Left cardiac atrium (tissue), 4 donors: Measurements from ENCODE around the gene NPTXR. TPM values are rescaled to one million over a fixed set of nuclear protein-coding genes. Genes with fewer than 3 reads are reported as not detected.

Source experiments
- ATAC-seq, 2 donors: fragments of 200-7000 bp; cut with Tn5 transposase; one replicate each; pipeline ENCODE4 v1.9.1; 2020; ENCODE audit warnings: mild to moderate bottlenecking in 2 of 2, moderate library complexity in 2 of 2
- DNase-seq: peaks from one replicate; pipeline ENCODE4 v3.0.0-alpha.2; 2020
- intact Hi-C, 2 donors: fragments of 100-400 bp; cut with DNase I; formaldehyde crosslinking; loops; one replicate each; pipeline versions ENCODE4 v1.14.1 to v1.15.1; 2022 to 2023
- total RNA-seq, 2 donors: library from RNA; stranded (reverse); fragmentation: NEBNext Ultra II Directional; extraction: Animal tissue kit (Norgen Biotek cat#: 25700); gene quantifications; one replicate each; pipeline ENCODE4 v1.2.1, GENCODE V29; 2021
- donor health status: DM: no; HTN: yes; CAD: no.
- donor health status: DM: no; HTN: yes; CAD: no; lungs with severe emphysema.
- donor health status: DM: yes; HTN: yes; CAD: no.
- donor health status: Dilated cardiomyopathy.

The NPTXR gene
- total RNA-seq, 2 donors from 2014 or later: 26.9 to 30.8 TPM

DNA sequence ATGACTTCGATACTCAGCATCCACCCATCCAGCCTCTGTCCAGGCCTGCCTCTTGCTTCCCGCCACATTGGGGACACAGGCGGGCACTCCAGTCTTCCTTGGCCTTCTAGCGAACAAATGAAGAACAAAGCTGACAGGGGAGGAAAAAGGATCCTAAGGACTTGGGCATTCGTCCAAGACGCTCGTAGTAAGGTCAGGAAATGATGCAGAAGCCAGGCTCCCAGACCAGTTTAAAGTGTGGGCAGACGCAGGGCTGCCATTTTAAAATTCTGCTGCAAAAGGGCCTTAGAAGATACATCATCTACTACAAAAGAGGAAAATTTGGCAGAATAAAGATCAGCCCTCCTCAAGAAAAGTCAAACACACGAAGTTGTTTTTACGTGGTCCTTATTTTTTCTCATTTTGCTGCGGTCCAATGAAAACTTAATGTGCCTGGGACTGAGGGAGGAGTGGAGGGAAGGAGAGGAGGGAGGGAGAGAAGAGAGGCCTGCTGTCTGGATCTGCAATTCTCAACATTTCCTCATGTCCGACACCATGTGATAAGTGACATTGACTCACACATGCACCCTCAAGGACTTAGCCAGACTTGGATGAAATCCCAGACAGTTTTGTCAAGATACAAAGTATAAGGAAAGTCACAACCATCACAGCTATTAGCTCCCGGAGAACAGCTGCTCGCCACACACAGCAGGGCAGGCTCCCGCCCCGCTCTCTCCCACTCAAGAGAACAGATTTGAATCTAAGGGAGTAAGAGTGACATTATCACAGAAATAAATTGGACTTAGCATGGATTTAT lies 55.6 kb downstream of the NPTXR start:
- ATAC-seq (peak; percentile 85 to 90), DNase-seq (peak; percentile 58)
- intact Hi-C loops: no loop called here

DNA sequence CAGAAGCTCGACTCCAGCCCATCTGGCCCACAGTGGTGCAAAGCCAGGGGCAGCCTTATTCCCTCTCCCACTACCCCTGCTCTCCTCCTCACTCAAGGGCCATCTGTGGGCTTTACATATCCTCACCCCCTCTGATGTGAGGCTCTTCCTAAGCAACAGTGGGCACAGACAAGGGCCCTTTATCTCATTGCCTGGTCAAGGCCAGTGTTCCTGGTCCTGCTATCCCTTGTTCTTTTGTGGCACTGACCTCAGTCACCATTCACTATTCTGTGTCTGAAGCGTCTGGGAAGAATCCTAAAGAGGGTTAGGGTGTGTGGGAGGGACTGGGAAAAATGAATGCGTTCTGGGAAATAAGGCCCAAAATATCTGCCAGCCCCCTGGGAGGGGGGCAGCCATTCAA lies 57.2 kb downstream of the NPTXR start:
- DNase-seq: no peak
- no peak for ATAC-seq
- intact Hi-C loops: no loop called here

DNA sequence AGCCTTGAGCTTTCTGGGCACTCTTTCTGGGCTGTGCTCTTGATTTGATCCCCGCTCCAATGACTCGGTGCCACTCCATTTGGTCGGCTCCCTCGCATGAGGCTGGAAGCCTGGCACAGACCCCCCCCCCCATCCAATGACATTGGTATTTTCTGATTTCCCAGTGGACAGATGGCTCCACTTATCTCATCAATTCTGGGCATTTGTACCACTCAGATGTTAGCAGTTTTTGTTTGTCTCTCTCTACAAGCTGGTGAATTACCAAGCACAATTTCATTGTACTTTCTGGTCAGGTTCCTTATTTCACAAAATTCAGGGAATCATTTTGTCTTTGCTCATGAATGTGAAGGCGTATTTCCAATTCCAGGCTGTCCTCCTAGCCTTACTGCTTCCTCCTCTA lies 59.0 kb downstream of the NPTXR start:
- DNase-seq (no peak), ATAC-seq (no peak)
- intact Hi-C loops: no loop called here

DNA sequence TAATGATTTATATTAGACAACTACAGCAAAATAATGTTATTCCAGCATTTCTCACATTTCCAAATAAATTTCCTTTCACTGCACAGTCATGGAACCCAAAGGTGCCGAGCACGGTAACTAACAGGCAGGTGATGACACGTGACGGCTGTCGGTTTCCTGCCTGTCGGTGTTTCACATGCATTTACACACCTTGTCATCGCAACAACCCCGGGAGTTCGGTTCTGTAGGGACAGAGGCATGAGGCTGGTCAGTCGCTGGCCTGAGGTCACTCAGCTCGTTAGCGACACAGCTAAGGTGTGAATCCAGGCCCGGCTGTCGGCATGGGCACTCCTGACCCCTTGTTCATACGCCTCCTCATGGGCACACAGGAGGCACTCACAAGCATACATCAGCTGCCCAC lies 59.8 kb downstream of the NPTXR start:
- no peak for DNase-seq
- no peak for ATAC-seq
- intact Hi-C loops: no loop called here

DNA sequence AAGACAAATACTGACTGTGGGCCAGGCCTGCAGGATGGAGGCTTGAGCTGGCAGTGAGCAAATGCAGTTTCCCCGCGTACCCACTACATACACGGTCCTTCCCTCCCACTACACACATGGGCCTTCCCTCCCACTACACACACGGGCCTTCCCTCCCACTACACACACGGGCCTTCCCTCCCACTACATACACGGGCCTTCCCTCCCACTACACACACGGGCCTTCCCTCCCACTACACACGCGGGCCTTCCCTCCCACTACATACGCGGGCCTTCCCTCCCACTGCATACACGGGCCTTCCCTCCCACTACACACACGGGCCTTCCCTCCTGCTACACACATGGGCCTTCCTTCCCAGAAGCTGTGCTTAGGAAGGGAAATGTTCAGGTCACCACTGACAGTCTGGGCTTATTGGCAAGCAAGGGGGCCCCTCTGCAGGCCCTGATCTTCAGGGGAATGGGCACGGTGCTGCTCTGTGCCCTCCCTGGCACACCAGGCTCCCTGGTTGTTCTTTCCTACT lies 60.7 kb downstream of the NPTXR start:
- DNase-seq (no peak), ATAC-seq (no peak)
- intact Hi-C loops: no loop called here

DNA sequence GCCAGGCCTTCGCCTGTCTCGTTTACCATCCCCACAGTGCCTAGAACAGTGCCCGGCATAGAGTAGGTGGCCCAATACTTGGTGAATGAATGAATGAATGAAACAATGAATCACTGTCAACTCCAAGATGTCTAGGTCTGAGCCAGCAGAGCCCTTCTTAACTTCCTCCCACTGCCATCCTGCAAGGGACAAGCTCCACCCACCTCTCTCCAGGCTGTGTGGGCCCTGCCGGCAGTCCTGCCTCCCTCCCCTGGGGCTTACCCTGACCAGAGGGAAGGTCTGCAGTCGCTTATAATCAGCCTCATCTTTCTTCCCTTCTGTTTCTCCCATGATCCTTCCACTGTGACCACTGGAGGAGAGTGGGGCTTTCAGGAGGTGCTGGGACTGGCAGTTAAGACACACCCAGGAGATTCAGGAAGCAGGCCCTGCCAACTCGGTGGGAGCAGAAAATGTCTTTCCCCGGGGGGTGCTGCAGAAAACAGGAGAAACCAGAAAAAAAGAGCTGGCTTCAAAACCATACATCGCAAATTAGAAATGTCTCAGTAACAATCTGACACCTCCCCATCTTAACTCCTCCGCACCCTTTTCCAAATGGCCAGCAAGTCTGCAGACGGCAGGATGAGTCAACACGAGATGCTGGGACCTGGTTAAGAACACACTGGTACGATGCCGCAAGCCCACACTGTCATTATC lies 61.3 kb downstream of the NPTXR start:
- intact Hi-C loops: no loop called here
- no peak for DNase-seq
- ATAC-seq: peak in 1 of 2 donors; percentile 49

DNA sequence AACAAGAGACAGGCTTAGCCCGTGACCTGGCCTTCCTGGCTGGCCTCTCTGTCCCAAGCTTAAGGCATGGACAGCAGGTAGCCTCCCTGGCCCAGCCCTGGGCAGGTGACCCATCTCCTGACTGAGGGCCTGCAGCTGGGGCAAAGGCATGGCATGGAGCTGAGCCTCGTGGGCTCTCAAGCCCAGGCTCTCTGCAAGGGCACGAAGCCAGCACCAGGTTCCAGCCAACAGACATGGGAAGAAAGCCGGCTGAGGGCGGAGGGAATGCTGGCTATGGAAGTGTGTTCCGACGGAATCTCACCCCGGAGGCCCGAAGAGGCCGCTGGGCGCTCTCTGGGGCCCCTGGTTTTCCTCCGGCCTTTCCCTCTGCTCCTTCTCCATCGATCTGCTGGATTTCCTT lies 62.8 kb downstream of the NPTXR start:
- DNase-seq (peak; percentile 71), ATAC-seq (peak; percentile 36 to 67)
- intact Hi-C loops: no loop called here

DNA sequence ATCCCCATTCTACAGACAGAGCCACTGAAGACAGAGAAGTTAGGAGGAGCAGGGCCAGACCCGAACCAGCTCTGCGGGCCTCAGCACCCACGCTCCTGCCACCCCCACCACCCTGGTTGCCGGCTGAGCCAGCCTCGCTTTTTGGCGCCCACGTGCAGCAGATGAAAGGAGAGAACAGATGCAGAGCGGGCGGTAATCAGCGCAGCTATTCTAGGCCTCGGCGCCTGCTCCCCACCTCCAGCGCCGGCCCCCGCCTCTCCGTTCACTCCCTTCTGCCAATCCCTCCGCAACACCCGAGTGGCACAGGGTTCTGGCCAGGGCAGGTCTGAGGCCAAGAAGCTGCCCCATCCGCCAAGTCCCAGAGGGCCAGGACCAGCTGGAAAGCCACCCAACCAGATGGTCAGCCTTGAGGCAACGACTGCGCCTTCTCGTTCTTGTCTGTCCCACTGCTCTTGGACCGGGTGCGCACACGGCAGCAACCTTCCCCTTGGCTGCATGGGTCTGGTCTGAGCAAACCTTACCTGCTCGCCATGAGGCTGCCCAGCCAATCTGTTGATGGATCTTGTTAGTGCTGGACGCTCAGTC lies 66.6 kb downstream of the NPTXR start:
- ATAC-seq (peak; percentile 52 to 69), DNase-seq (no peak)

DNA sequence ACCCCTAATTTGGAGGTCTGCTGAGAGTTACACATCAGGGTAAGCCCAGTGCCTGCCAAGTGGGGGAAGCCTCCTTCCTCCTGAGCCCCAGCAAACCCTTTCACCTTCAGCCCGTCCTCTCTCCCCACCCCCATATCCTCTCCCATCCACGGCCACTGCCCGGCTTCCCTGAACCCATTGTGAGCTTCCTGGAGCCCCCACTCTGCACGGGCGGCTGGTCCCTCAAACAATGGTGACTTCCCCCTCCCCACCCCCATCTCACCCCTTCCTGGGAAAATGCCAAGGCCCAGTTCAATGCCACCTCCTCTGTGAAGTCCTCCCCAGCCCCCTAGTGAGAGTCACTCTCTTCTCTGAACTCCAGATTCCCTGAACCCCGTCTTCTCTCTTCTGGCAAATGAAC lies 67.7 kb downstream of the NPTXR start:
- ATAC-seq (no peak), DNase-seq (no peak)
- intact Hi-C loops: loop anchor here in 1 of 2 donors (10.0 kb wide), 1 partner anchor 89 kb away; no protein-coding TSS in a partner anchor

More for the DNA sequence above, 66.6 kb downstream of the NPTXR start:
- intact Hi-C loops: loop anchor here in 1 of 2 donors (10.0 kb wide), 1 partner anchor 88 kb away; no protein-coding TSS in a partner anchor

DNA sequence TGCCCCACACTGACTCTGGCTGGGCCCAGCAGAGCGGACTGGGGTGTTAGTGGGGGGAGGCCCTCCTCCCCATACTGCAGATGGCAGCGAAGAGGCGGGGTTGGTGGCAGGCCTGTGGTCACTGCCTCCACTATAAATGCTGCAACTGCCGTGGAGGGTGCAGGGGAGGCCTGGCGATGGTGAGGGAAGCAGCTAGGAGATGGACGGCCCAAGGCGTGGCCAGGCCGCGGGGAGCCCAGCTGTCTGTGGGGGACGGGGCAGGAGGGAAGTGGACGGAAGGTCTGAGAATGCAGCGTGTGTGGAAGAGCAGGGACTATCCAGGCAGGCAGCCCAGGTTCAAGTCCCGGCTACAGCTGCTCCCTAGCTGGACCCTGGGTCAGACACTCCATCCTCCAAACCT lies 68.2 kb downstream of the NPTXR start:
- intact Hi-C loops: loop anchor here in 1 of 2 donors (10.0 kb wide), 1 partner anchor 89 kb away; no protein-coding TSS in a partner anchor
- ATAC-seq: no peak
- DNase-seq: no peak

DNA sequence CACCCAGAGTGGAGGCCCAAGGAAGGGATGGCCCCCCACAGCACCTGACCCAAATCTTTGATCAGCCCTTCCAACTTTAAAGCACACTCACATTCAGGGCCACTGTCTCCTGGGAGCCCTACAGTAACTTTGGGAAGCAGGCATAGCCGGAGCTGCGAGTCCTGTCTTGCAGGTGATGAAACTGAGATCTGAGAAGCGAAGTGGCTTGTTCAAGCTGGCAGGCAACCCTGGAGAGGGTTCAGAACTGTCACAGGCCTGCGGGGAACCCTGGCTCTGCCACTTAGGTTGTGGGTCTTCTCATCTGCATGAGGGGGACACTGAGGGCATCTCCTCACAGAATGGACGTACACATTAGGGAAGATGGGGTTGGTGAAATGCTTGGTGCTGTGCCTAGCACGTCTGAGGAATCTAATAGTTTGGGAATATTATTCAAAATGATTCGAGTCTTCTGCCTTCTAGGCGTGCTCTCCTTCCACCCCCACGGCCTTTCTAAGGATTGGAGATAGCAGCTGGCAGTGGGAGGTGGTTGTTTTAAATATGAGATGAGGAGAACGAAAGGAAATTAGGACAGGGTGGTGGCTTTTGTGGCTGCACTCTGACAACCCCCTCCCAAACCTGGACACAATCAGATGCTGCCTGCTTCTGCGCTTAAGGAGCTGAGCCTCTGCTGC lies 69.2 kb downstream of the NPTXR start:
- no peak for DNase-seq
- no peak for ATAC-seq
- intact Hi-C loops: loop anchor here in 1 of 2 donors (10.0 kb wide), 1 partner anchor 90 kb away; no protein-coding TSS in a partner anchor

DNA sequence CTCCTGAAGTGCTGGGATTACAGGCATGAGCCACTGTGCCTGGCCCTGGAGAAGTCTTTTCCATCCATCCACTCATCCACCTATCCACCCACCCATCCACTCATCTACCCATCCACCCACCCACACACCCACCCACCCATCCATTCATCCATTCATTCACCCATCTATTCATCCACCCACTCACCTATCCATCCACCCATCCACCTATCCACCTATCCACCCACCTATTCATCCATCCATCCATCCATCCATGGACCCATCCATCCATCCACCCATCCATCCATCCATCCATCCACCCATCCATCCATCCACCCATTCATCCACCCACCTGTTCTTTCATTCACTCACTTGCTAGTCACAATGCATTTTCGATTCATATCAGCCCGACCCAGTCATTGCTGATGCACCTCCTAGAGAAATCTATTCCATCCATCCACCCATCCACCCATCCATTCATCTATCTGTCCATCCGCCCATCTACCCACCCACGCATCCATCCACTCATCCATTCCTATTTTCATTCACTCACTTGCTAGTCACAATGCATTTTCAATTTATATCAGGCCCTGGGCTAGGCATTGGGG lies 70.4 kb downstream of the NPTXR start:
- DNase-seq (no peak), ATAC-seq (no peak)
- intact Hi-C loops: loop anchor here in 1 of 2 donors (10.0 kb wide), 1 partner anchor 91 kb away; no protein-coding TSS in a partner anchor

DNA sequence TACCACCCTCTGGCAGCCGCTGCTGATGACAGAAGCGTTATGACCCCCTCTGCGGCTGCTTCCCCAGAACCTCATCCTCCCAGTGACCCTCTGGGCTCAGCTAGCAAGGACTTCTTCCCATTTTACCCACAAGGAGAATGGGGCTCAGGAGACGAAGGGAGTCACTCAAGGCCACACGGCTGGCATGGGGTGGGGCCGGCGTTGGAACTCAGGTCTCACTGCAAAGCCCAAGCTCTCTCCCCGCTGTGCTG lies 71.3 kb downstream of the NPTXR start:
- intact Hi-C loops: loop anchor here in 1 of 2 donors (10.0 kb wide), 1 partner anchor 92 kb away; no protein-coding TSS in a partner anchor
- DNase-seq (no peak), ATAC-seq (no peak)

DNA sequence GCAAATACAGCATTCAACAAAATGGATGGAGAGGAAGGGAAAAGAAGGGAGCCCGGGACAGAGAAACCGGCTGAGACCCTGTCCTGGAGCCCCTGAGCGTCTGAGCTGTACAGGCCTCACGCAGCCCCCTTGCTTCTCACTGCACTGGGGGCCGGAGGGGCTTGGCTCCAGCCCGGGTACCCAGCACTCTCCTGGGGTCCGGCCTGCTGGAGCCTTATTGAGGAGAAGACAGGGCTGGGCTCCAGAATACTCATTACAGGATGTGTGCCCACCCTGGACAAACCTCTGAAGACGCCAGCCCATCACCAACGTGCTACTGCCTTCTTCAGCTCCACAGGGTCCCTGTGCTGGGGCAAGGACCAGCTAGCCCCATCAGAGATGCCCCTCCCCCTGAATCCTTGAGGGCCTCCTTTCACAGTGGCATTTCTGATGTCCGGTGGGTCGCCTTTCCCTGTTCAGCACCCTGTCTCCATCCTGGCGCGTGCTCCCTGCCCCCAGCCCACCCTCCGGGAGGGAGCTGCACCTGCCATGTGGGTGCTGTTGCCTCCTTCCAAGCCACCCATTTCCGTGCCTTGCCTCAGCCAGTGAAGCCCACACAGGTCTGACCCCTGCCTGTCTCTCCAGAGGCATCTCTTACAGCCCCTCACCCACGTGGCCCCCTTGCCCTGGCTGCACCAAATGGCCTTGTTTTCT lies 73.4 kb downstream of the NPTXR start:
- ATAC-seq (no peak), DNase-seq (no peak)
- intact Hi-C loops: loop anchor here in 1 of 2 donors (10.0 kb wide), 1 partner anchor 94 kb away; no protein-coding TSS in a partner anchor
